Tibial nerve (tissue), 4 donors: ENCODE data around the gene SUPT3H. TPM values are rescaled to one million over a fixed set of nuclear protein-coding genes. Genes with fewer than 3 reads are reported as not detected.

Source experiments
- DNase-seq, 2 donors: peaks; one replicate each; pipeline ENCODE4 v3.0.0-alpha.2; 2019; ENCODE audit warnings: low spot score in 2 of 2
- H3K27ac ChIP-seq, 4 donors: fragments of 200-600 bp; sonication (generic) in 3 of 4; one replicate each; pipeline ENCODE4 v1.5.1; 2017 to 2019; ENCODE audit warnings: mild to moderate bottlenecking in 1 of 4
- H3K27me3 ChIP-seq, 2 donors: fragments of 200-600 bp; sonication (generic) in 1 of 2; one replicate each; pipeline versions ENCODE4 v1.5.1 to v1.6.0; 2017 to 2019
- H3K36me3 ChIP-seq, 3 donors: fragments of 200-600 bp; sonication (generic); one replicate each; pipeline ENCODE4 v1.5.1; 2018 to 2019
- H3K4me1 ChIP-seq, 4 donors: fragments of 200-600 bp; sonication (generic) in 3 of 4; one replicate each; pipeline ENCODE4 v1.5.1; 2017 to 2019
- H3K4me3 ChIP-seq, 4 donors: fragments of 200-600 bp; sonication (generic) in 3 of 4; one replicate each; pipeline ENCODE4 v1.5.1; 2017 to 2019; ENCODE audit warnings: mild to moderate bottlenecking in 1 of 4, moderate library complexity in 1 of 4
- H3K9me3 ChIP-seq, 4 donors: fragments of 200-600 bp; sonication (generic) in 3 of 4; one replicate each; pipeline ENCODE4 v1.5.1; 2017 to 2019
- EP300 ChIP-seq, 2 donors: sonication (generic); formaldehyde crosslinking; IDR thresholded peaks; one replicate each; pipeline ENCODE4 v1.6.1; 2017; ENCODE audit warnings: antibody characterized with exemption in 2 of 2, mild to moderate bottlenecking in 1 of 2
- POLR2A ChIP-seq, 2 donors: fragments of 450-650 bp; IDR thresholded peaks; one replicate each; pipeline ENCODE4 v1.6.1; 2017; ENCODE audit warnings: antibody characterized with exemption in 2 of 2, mild to moderate bottlenecking in 2 of 2, moderate library complexity in 2 of 2
- WGBS, 2 donors: methylation state at CpG; one replicate each; pipeline ENCODE4 v1.1.5; 2018; 5-methylcytosine and 5-hydroxymethylcytosine counted together
- total RNA-seq, 4 donors: library from RNA; depleted of rRNA; stranded (reverse); fragments of >200 nt; gene quantifications; one replicate each; pipeline ENCODE4 v1.1.0, GENCODE V29; 2016
- TF ChIP-seq, protein P1 (sequence below), 5 experiments: fragments of 200-600 bp in 3 of 5; fragments of 450-650 bp in 2 of 5; sonication (generic) in 3 of 5; IDR thresholded peaks; one replicate each; pipeline ENCODE4 v1.5.1; 2016 to 2019; ENCODE audit warnings: antibody characterized with exemption in 5 of 5, mild to moderate bottlenecking in 3 of 5, moderate library complexity in 2 of 5

The SUPT3H gene
- total RNA-seq, 4 donors from 2014 or later: 6.6 to 16.5 (median 14.8) TPM

GRCh38 chr6:44931385-44931784 is 446.3 kb downstream of the SUPT3H start:
- H3K36me3 ChIP-seq: no peaks in the 10 kb centered on the region
- no peak for TF ChIP-seq POLR2A (IDR thresholded peaks at IDR 0.05)
- TF ChIP-seq, protein P1, sequence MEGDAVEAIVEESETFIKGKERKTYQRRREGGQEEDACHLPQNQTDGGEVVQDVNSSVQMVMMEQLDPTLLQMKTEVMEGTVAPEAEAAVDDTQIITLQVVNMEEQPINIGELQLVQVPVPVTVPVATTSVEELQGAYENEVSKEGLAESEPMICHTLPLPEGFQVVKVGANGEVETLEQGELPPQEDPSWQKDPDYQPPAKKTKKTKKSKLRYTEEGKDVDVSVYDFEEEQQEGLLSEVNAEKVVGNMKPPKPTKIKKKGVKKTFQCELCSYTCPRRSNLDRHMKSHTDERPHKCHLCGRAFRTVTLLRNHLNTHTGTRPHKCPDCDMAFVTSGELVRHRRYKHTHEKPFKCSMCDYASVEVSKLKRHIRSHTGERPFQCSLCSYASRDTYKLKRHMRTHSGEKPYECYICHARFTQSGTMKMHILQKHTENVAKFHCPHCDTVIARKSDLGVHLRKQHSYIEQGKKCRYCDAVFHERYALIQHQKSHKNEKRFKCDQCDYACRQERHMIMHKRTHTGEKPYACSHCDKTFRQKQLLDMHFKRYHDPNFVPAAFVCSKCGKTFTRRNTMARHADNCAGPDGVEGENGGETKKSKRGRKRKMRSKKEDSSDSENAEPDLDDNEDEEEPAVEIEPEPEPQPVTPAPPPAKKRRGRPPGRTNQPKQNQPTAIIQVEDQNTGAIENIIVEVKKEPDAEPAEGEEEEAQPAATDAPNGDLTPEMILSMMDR (IDR thresholded peaks at IDR 0.05): no peak
- no peak for TF ChIP-seq EP300 (IDR thresholded peaks at IDR 0.05)
- no peak overlapping the region for H3K4me3 ChIP-seq

GRCh38 chr6:44926556-44926955 is 451.2 kb downstream of the SUPT3H start:
- Histone ChIP-seq H3K9me3 (no peaks in the 10 kb centered on the region), H3K4me3 (no peak overlapping the region), H3K4me1 (no peaks in the 10 kb centered on the region), H3K27me3 (no peaks in the 10 kb centered on the region), H3K36me3 (no peaks in the 10 kb centered on the region), H3K27ac (no peak overlapping the region)
- TF ChIP-seq POLR2A (IDR thresholded peaks at IDR 0.05) (no peak), EP300 (IDR thresholded peaks at IDR 0.05) (no peak)
- TF ChIP-seq, protein P1 (IDR thresholded peaks at IDR 0.05): no peak
- no peak for DNase-seq
- WGBS, 2 donors: 57 to 65% methylated on average over 2 of the region's 2 CpGs

More at GRCh38 chr6:44931385-44931784, 446.3 kb downstream of the SUPT3H start:
- Histone ChIP-seq H3K27ac (no peak overlapping the region), H3K9me3 (no peaks in the 10 kb centered on the region), H3K4me1 (no peaks in the 10 kb centered on the region), H3K27me3 (no peaks in the 10 kb centered on the region)
- no peak for DNase-seq

- Histone ChIP-seq H3K4me3 (no peak overlapping the region), H3K4me1 (no peaks in the 10 kb centered on the region), H3K36me3 (no peaks in the 10 kb centered on the region), H3K9me3 (no peaks in the 10 kb centered on the region), H3K27ac (no peak overlapping the region), H3K27me3 (no peaks in the 10 kb centered on the region)
- WGBS, 2 donors: 30 to 39% methylated on average over 1 of the region's 1 CpG
- no peak for TF ChIP-seq POLR2A (IDR thresholded peaks at IDR 0.05)
- TF ChIP-seq, protein P1 (IDR thresholded peaks at IDR 0.05): no peak
- no peak for TF ChIP-seq EP300 (IDR thresholded peaks at IDR 0.05)
- DNase-seq: no peak
Observed at GRCh38 chr6:44925100-44925739, 452.5 kb downstream of the SUPT3H start.

GRCh38 chr6:44923444-44923843 is 454.3 kb downstream of the SUPT3H start:
- H3K27me3 ChIP-seq: no peaks in the 10 kb centered on the region
- H3K27ac ChIP-seq: no peak overlapping the region
- no peak overlapping the region for H3K4me3 ChIP-seq
- no peaks in the 10 kb centered on the region for H3K9me3 ChIP-seq
- H3K36me3 ChIP-seq: no peaks in the 10 kb centered on the region
- H3K4me1 ChIP-seq: peaks cover 0 to 3% (median 0%) of the 10 kb centered on the region in 4 donors
- WGBS, 2 donors: 88 to 89% methylated on average over 1 of the region's 1 CpG
- DNase-seq: no peak
- TF ChIP-seq EP300 (IDR thresholded peaks at IDR 0.05) (no peak), POLR2A (IDR thresholded peaks at IDR 0.05) (no peak)
- TF ChIP-seq, protein P1 (IDR thresholded peaks at IDR 0.05): no peak

- Histone ChIP-seq H3K9me3 (no peaks in the 10 kb centered on the region), H3K4me1 (peaks cover 0 to 3% (median 0%) of the 10 kb centered on the region in 4 donors), H3K27ac (no peak overlapping the region), H3K4me3 (no peak overlapping the region), H3K27me3 (no peaks in the 10 kb centered on the region), H3K36me3 (no peaks in the 10 kb centered on the region)
- WGBS, 2 donors: 86 to 94% methylated on average over 3 of the region's 3 CpGs
- no peak for DNase-seq
- TF ChIP-seq, protein P1 (IDR thresholded peaks at IDR 0.05): no peak
- no peak for TF ChIP-seq POLR2A (IDR thresholded peaks at IDR 0.05)
- no peak for TF ChIP-seq EP300 (IDR thresholded peaks at IDR 0.05)
Observed at GRCh38 chr6:44921798-44922197, 455.9 kb downstream of the SUPT3H start.
